ENCODE data around the gene BBS9.
A peak's percentile ranks its signal among the peaks of the same experiment; 100 is the strongest.

Gene BBS9

DNA sequence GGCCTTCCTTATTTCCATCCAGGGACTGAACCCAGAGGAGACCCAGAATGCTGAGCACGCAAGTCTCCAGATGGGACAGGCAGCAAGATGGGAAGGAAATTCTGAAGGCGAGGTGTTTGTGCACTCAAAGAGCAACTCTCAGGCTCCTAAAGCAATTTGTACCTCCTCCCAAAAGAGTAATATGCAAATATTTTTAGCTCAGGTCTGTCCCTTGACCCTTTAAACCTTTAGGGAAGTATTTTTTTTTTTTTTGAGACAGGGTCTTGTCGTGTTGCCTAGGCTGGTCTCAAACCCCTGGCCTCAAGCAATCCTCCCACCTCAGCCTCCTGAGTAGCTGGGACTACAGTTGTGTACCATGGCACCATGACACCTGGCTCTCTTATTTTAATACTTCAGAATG lies 28.6 kb upstream of the BBS9 start:
- Histone ChIP-seq H3K4me3 (ENCODE audit: low read length in 2 of 2) (no peak overlapping the region), H3K27ac (ENCODE audit: low read length) (no peak overlapping the region)

DNA sequence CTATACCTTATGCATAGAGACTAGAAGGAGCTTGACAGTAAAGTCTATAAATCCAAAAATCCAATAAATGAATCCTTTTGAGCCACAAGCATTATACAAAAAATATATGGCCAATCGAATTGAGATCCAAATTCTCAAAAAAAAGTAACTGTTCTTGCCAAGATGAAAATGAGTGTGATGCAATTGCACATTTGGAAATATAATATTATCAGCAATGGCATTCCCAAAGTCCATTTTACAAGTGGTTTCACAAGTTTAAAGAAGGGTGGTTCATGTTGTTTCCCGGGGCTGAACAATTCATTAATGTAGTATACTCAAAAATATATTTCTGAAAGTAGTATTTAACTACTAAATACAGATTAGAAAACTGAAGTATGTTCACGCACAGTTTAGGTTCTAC lies 27.5 kb upstream of the BBS9 start:
- Histone ChIP-seq H3K4me1 (ENCODE audit: control insufficient read depth, insufficient read depth, low read length) (peaks cover 5% of the 10 kb centered on the region), H3K9me3 (ENCODE audit: control insufficient read depth in 2 of 2, low read length in 2 of 2) (no peaks in the 10 kb centered on the region), H3K36me3 (ENCODE audit: control insufficient read depth in 2 of 2, insufficient read depth in 2 of 2, low read length in 2 of 2) (peaks cover 30 to 39% of the 10 kb centered on the region in 2 donors), H3K4me3 (ENCODE audit: low read length in 2 of 2) (no peak overlapping the region), H3K27ac (ENCODE audit: low read length) (no peak overlapping the region), H3K27me3 (ENCODE audit: control insufficient read depth in 1 of 2, insufficient read depth in 2 of 2, low read length in 2 of 2) (no peaks in the 10 kb centered on the region), H3K9ac (ENCODE audit: low read length in 2 of 2) (no peak overlapping the region)

More for the DNA sequence above, 28.6 kb upstream of the BBS9 start:
- no peak overlapping the region for H3K9ac ChIP-seq (ENCODE audit: low read length in 2 of 2)
- no peaks in the 10 kb centered on the region for H3K4me1 ChIP-seq (ENCODE audit: control insufficient read depth, insufficient read depth, low read length)
- H3K36me3 ChIP-seq (ENCODE audit: control insufficient read depth in 2 of 2, insufficient read depth in 2 of 2, low read length in 2 of 2): peaks cover 37 to 49% of the 10 kb centered on the region in 2 donors
- H3K27me3 ChIP-seq (ENCODE audit: control insufficient read depth in 1 of 2, insufficient read depth in 2 of 2, low read length in 2 of 2): no peaks in the 10 kb centered on the region
- H3K9me3 ChIP-seq (ENCODE audit: control insufficient read depth in 2 of 2, low read length in 2 of 2): no peaks in the 10 kb centered on the region

DNA sequence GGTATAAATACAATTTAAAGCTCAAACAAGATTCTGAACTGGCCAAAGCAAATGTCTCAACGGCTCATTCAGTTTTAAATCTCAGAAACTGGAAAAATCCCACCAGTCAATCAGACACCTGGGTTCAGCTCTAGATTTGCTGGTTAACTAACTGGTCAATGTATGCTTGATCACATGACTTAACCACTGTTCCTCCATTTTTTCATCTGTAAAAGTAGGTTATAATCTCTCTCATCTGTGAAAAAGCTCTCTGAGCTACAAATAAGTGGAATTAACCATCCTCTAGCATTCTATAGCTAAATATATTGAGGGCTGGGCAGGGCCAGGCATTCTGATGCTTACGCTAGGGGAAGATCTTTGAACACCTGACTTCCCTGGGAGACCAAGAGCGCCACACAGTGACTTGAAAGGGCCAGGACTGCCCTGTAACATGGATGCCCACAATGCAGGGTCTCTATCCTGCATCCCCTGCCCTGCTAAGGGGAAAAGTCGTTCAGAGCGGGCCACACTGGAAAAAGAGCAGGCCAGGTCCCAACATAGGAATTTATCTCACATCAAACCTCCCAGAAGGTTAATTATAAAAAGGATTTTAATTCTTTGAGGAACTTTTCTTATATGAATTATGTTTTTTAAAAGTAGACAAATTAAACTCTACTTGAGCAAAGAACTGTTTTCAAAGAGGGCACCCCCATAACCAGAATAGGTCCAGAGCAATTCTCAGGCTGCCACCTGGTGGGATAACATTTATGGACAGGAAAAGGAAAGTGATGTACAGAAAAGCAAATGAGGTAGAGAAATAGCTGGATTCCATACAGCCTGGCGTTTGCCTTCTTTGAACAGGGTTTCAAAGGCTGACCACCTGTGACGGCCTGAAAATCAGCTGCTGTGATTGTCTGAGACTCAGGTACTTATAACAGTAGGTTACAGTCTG lies 22.0 kb upstream of the BBS9 start:
- peaks cover 10 to 13% of the 10 kb centered on the region in 2 donors for H3K36me3 ChIP-seq (ENCODE audit: control insufficient read depth in 2 of 2, insufficient read depth in 2 of 2, low read length in 2 of 2)

DNA sequence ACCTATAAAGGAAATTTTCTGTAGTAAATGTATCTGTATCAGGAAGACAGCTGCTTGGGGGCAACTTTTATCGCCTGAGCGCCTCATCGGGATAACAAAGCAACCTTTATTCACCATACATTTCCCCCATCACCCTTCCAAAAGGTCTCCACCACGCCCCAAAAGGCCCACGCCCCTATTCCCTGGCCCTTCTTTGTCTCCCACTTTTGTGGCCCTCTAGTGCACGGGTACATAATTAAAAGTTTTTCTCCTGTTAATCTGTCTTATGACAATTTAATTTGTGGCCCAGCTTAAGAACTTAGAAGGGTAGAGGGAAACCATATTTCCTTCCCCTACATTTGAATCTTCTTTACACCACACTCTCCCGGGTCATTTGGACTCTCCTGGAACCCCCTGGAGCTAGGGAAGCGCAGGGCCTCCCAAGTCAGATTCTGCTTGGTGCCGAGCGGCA lies 20.8 kb upstream of the BBS9 start:
- peaks cover 0 to 2% of the 10 kb centered on the region in 2 donors for H3K36me3 ChIP-seq (ENCODE audit: control insufficient read depth in 2 of 2, insufficient read depth in 2 of 2, low read length in 2 of 2)

More for the DNA sequence above, 22.0 kb upstream of the BBS9 start:
- no peaks in the 10 kb centered on the region for H3K9me3 ChIP-seq (ENCODE audit: control insufficient read depth in 2 of 2, low read length in 2 of 2)
- H3K9ac ChIP-seq (ENCODE audit: low read length in 2 of 2): peak overlapping the region; percentile 62 to 80
- no peaks in the 10 kb centered on the region for H3K27me3 ChIP-seq (ENCODE audit: control insufficient read depth in 1 of 2, insufficient read depth in 2 of 2, low read length in 2 of 2)
- peaks cover 20% of the 10 kb centered on the region for H3K4me1 ChIP-seq (ENCODE audit: control insufficient read depth, insufficient read depth, low read length)
- H3K27ac ChIP-seq (ENCODE audit: low read length): no peak overlapping the region
- peak overlapping the region; percentile 78 to 85 for H3K4me3 ChIP-seq (ENCODE audit: low read length in 2 of 2)

DNA sequence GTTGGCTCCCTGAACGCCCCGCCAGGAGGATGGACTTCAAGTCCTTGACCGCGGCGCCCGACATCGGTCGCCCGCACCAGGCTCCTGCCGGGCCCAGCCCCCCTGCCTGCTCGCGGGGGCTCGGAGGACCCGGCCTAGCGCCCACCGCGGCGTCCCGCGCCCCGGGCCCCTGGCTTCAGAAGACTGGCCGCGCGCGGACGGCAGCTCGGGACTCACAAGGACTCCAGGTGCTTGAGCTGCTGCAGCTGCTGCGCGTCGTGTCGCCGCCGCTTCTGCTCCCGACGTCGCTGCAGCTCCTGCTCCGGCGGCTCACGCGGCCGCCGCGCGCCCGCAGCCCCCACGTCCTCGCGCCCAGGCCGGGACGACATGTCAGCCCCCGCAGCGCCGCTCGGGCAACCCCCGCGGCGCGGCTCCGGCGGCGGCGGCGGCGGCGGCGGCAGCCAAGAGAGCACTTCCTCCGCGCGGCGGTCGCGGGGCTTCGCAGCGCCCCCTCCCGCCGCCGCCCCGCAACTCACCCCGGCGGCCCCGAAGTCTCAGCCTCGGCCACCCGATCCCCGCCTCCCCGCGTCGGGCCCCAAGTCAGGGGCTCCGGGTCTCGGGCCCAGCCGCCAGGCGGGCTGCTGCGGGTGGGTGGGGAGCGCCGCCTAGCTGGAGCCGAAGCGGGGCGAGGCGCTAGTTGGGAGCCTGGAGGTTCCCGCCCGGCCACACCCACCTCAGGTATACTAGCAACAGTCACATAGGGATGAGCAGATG lies 20.2 kb upstream of the BBS9 start, which contains the start of gene RP9:
Gene RP9, minus strand, starts transcription at position 400 of the 753 bp plus-strand sequence. Its CDS starts 32 bp downstream, at position 368.
- Histone ChIP-seq H3K4me1 (ENCODE audit: control insufficient read depth, insufficient read depth, low read length) (peaks cover 20% of the 10 kb centered on the region), H3K27me3 (ENCODE audit: control insufficient read depth in 1 of 2, insufficient read depth in 2 of 2, low read length in 2 of 2) (no peaks in the 10 kb centered on the region), H3K4me3 (ENCODE audit: low read length in 2 of 2) (peak within 1 kb of the TSS; percentile 78 to 85)

More for the DNA sequence above, 20.8 kb upstream of the BBS9 start:
- Histone ChIP-seq H3K27ac (ENCODE audit: low read length) (peak overlapping the region; percentile 18), H3K4me3 (ENCODE audit: low read length in 2 of 2) (peak overlapping the region; percentile 78 to 85), H3K27me3 (ENCODE audit: control insufficient read depth in 1 of 2, insufficient read depth in 2 of 2, low read length in 2 of 2) (no peaks in the 10 kb centered on the region), H3K9ac (ENCODE audit: low read length in 2 of 2) (peak overlapping the region; percentile 76 to 80), H3K4me1 (ENCODE audit: control insufficient read depth, insufficient read depth, low read length) (peaks cover 20% of the 10 kb centered on the region), H3K9me3 (ENCODE audit: control insufficient read depth in 2 of 2, low read length in 2 of 2) (no peaks in the 10 kb centered on the region)

DNA sequence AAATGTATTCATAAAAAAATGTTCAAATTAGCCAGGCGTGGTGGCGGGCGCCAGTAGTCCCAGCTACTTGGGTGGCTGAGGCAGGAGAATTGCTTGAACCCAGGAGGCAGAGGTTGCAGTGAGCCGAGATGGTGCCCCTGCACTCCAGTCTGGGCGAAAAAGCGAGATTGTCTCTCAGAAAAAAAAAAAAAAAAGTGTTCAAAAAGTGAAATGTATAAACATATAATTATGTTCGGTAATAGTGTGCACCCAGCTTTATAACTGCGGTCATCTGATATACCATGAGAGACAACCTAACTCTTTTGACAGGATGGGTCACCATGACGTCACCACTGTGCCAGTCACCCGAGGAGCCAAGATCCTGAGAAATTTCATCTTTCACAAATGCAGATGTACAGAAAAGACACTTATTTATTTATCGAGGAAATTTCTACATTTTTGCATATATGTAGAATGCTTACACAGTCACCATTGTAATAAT lies 19.6 kb upstream of the BBS9 start:
- peaks cover 20% of the 10 kb centered on the region for H3K4me1 ChIP-seq (ENCODE audit: control insufficient read depth, insufficient read depth, low read length)
- H3K9me3 ChIP-seq (ENCODE audit: control insufficient read depth in 2 of 2, low read length in 2 of 2): no peaks in the 10 kb centered on the region
- no peaks in the 10 kb centered on the region for H3K27me3 ChIP-seq (ENCODE audit: control insufficient read depth in 1 of 2, insufficient read depth in 2 of 2, low read length in 2 of 2)
- H3K27ac ChIP-seq (ENCODE audit: low read length): no peak overlapping the region
- H3K9ac ChIP-seq (ENCODE audit: low read length in 2 of 2): no peak overlapping the region
- peak overlapping the region; percentile 61 to 71 for H3K4me3 ChIP-seq (ENCODE audit: low read length in 2 of 2)
- no peaks in the 10 kb centered on the region for H3K36me3 ChIP-seq (ENCODE audit: control insufficient read depth in 2 of 2, insufficient read depth in 2 of 2, low read length in 2 of 2)

More for the DNA sequence above, 20.2 kb upstream of the BBS9 start, which contains the start of gene RP9:
- H3K36me3 ChIP-seq (ENCODE audit: control insufficient read depth in 2 of 2, insufficient read depth in 2 of 2, low read length in 2 of 2): no peaks in the 10 kb centered on the region
- peak within 1 kb of the TSS; percentile 76 to 80 for H3K9ac ChIP-seq (ENCODE audit: low read length in 2 of 2)
- H3K27ac ChIP-seq (ENCODE audit: low read length): peak within 1 kb of the TSS; percentile 18
- no peaks in the 10 kb centered on the region for H3K9me3 ChIP-seq (ENCODE audit: control insufficient read depth in 2 of 2, low read length in 2 of 2)

DNA sequence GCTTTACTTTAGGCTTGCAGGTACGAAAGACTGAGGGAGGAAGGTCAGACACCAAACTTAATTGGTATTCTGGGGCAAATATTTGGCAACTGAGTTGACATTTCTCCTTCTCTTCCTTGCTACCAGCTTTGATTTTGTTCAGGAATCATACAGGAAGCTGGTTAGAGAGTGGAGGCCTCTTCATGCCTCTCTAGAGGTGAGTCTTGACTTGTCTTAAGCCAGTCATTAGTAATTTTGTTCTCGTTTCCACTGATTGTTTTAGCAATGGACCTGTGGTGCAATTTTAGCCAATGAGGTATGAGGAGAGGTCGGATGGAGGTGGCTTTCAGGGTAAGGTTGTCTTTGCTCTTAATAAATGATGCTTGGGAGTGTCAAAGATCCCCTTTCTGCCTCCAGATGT lies 17.8 kb upstream of the BBS9 start:
- Histone ChIP-seq H3K9ac (ENCODE audit: low read length in 2 of 2) (no peak overlapping the region), H3K4me3 (ENCODE audit: low read length in 2 of 2) (no peak overlapping the region), H3K27me3 (ENCODE audit: control insufficient read depth in 1 of 2, insufficient read depth in 2 of 2, low read length in 2 of 2) (no peaks in the 10 kb centered on the region), H3K4me1 (ENCODE audit: control insufficient read depth, insufficient read depth, low read length) (peaks cover 17% of the 10 kb centered on the region), H3K9me3 (ENCODE audit: control insufficient read depth in 2 of 2, low read length in 2 of 2) (no peaks in the 10 kb centered on the region), H3K27ac (ENCODE audit: low read length) (no peak overlapping the region), H3K36me3 (ENCODE audit: control insufficient read depth in 2 of 2, insufficient read depth in 2 of 2, low read length in 2 of 2) (no peaks in the 10 kb centered on the region)

DNA sequence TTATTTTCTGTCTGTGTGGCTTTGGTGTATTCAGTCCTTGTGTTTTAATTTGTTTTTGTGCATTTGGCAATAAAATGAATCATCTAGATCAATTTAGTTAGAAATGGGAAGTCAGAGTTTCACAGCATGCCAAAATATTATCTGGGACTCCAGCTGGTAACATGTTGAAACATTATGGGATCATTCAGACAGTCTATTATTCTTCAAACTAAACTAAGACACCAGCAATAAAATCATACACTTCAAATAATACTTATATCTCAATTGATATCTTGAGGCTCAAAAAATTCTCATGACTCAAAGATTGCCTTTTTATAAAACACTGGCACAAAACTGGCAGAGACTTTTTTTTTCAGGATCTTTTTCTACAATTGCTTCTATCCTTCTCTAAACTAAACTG lies 14.4 kb upstream of the BBS9 start:
- H3K27ac ChIP-seq (ENCODE audit: low read length): no peak overlapping the region
- no peak overlapping the region for H3K9ac ChIP-seq (ENCODE audit: low read length in 2 of 2)
- H3K9me3 ChIP-seq (ENCODE audit: control insufficient read depth in 2 of 2, low read length in 2 of 2): peaks cover 0 to 4% of the 10 kb centered on the region in 2 donors
- H3K27me3 ChIP-seq (ENCODE audit: control insufficient read depth in 1 of 2, insufficient read depth in 2 of 2, low read length in 2 of 2): no peaks in the 10 kb centered on the region
- H3K4me3 ChIP-seq (ENCODE audit: low read length in 2 of 2): no peak overlapping the region
- H3K36me3 ChIP-seq (ENCODE audit: control insufficient read depth in 2 of 2, insufficient read depth in 2 of 2, low read length in 2 of 2): no peaks in the 10 kb centered on the region
- no peaks in the 10 kb centered on the region for H3K4me1 ChIP-seq (ENCODE audit: control insufficient read depth, insufficient read depth, low read length)

DNA sequence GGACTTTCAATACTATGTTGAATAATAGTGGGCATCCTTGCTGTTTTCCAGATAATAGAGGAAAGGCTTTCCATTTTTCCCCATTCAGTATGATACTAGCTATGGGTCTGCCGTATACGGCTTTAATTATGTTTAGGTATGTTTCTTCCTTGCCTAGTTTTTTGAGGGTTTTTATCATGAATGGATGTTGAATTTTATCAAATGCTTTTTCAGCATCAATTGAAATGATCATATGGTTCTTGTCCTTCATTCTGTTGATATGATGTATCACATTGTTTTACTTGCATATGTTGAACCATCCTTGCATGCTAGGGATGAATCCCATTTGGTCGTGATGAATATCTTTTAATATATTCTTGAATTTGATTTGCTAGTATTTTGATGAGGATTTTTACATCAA lies 11.0 kb upstream of the BBS9 start:
- H3K9ac ChIP-seq (ENCODE audit: low read length in 2 of 2): no peak overlapping the region
- H3K27me3 ChIP-seq (ENCODE audit: control insufficient read depth in 1 of 2, insufficient read depth in 2 of 2, low read length in 2 of 2): no peaks in the 10 kb centered on the region
- no peaks in the 10 kb centered on the region for H3K36me3 ChIP-seq (ENCODE audit: control insufficient read depth in 2 of 2, insufficient read depth in 2 of 2, low read length in 2 of 2)
- no peak overlapping the region for H3K4me3 ChIP-seq (ENCODE audit: low read length in 2 of 2)
- peaks cover 0 to 4% of the 10 kb centered on the region in 2 donors for H3K9me3 ChIP-seq (ENCODE audit: control insufficient read depth in 2 of 2, low read length in 2 of 2)
- no peak overlapping the region for H3K27ac ChIP-seq (ENCODE audit: low read length)
- H3K4me1 ChIP-seq (ENCODE audit: control insufficient read depth, insufficient read depth, low read length): no peaks in the 10 kb centered on the region

DNA sequence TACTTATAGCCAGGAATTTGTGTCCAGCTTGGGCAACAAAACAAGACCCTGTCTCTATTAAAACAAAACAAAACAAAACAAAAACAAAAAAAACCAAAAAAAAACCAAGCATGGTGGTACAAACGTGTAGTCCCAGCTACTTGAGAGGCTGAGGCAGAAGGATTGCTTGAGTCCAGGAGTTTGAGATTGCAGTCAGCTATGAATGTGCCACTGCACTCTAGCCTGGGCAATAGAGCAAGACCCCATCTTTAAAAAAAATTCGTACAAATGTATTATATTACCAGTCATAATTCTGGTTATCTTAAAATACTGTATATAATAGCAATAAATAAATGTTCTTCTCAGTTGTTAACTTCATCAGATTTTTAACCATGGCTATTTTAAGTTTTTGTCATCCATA lies 2.3 kb upstream of the BBS9 start:
- Histone ChIP-seq H3K9me3 (ENCODE audit: control insufficient read depth in 2 of 2, low read length in 2 of 2) (no peaks in the 10 kb centered on the region), H3K27me3 (ENCODE audit: control insufficient read depth in 1 of 2, insufficient read depth in 2 of 2, low read length in 2 of 2) (no peaks in the 10 kb centered on the region), H3K9ac (ENCODE audit: low read length in 2 of 2) (no peak overlapping the region), H3K4me1 (ENCODE audit: control insufficient read depth, insufficient read depth, low read length) (peaks cover 9% of the 10 kb centered on the region), H3K4me3 (ENCODE audit: low read length in 2 of 2) (no peak overlapping the region), H3K27ac (ENCODE audit: low read length) (no peak overlapping the region), H3K36me3 (ENCODE audit: control insufficient read depth in 2 of 2, insufficient read depth in 2 of 2, low read length in 2 of 2) (no peaks in the 10 kb centered on the region)

Data from stomach smooth muscle (tissue), 2 donors.